K562 (cell line): ENCODE data around the gene CD47. TPM values are rescaled to one million over a fixed set of nuclear protein-coding genes. Genes with fewer than 3 reads are reported as not detected.
A peak's percentile ranks its signal among the peaks of the same experiment; 100 is the strongest.

ENCODE experiments used
- ARHGAP35 ChIP-seq: fragments of 450-650 bp; IDR thresholded peaks from 2 replicates; pipeline ENCODE4 v1.6.1; 2018; ENCODE audit not compliant: partially characterized antibody
- ARNT ChIP-seq, 2 experiments: fragments of 450-650 bp; IDR thresholded peaks; 2 replicates each; pipeline ENCODE4 v1.6.1; 2016; ENCODE audit warnings: mild to moderate bottlenecking in 1 of 2
- BACH1 ChIP-seq: fragments of 200-800 bp; sonication (Bioruptor generic); IDR thresholded peaks from 2 replicates; pipeline ENCODE4 v1.6.1; 2016; ENCODE audit warnings: missing genetic modification characterization, missing compliant biosample characterization
- CAMTA2 ChIP-seq: fragments of 250-450 bp; sonication (Bioruptor Pico); conservative IDR thresholded peaks from 2 replicates; pipeline ENCODE4 v1.5.1; 2022
- CBFA2T3 ChIP-seq: fragments of 450-650 bp; IDR thresholded peaks from 2 replicates; pipeline ENCODE4 v1.6.1; 2017
- CBX2 ChIP-seq: fragments of 200-600 bp; sonication (generic); IDR thresholded peaks from one replicate; pipeline ENCODE4 v1.6.1; 2012; ENCODE audit warnings: mild to moderate bottlenecking, low read length, inconsistent platforms; ENCODE audit not compliant: insufficient read depth, poor library complexity, severe bottlenecking
- CREB3L1 ChIP-seq: fragments of 450-650 bp; IDR thresholded peaks from 2 replicates; pipeline ENCODE4 v1.6.1; 2014; ENCODE audit warnings: low read depth, mild to moderate bottlenecking, moderate library complexity, borderline replicate concordance
- FUS ChIP-seq: fragments of 200-400 bp; formaldehyde crosslinking; optimal IDR thresholded peaks from 2 replicates; pipeline ENCODE3; 2017; ENCODE audit warnings: low read depth, low read length
- MBD1 ChIP-seq: fragments of 250-450 bp; sonication (Bioruptor Pico); IDR thresholded peaks from 2 replicates; pipeline ENCODE4 v1.8.0; 2022; ENCODE audit warnings: inconsistent platforms
- MEIS2 ChIP-seq: fragments of 450-650 bp; IDR thresholded peaks from 2 replicates; pipeline ENCODE4 v1.6.1; 2014; ENCODE audit warnings: mild to moderate bottlenecking; ENCODE audit not compliant: partially characterized antibody
- NFXL1 ChIP-seq: fragments of 450-650 bp; formaldehyde crosslinking; IDR thresholded peaks from 2 replicates; pipeline ENCODE4 v1.4.0; 2021; ENCODE audit warnings: mild to moderate bottlenecking
- PCBP1 ChIP-seq: fragments of 200-400 bp; formaldehyde crosslinking; IDR thresholded peaks from 2 replicates; pipeline ENCODE4 v1.6.1; 2018; ENCODE audit warnings: mild to moderate bottlenecking, low read depth, low read length; ENCODE audit not compliant: poor library complexity, severe bottlenecking
- POLR2AphosphoS5 ChIP-seq: IDR thresholded peaks from 2 replicates; pipeline ENCODE4 v1.6.1; 2011; ENCODE audit warnings: mild to moderate bottlenecking, low read depth, low read length, moderate library complexity; ENCODE audit not compliant: control insufficient read depth, insufficient read depth
- PTRF ChIP-seq: fragments of 450-650 bp; IDR thresholded peaks from 2 replicates; pipeline ENCODE4 v1.6.1; 2016; ENCODE audit warnings: mild to moderate bottlenecking, missing genetic modification characterization, missing compliant biosample characterization
- SAFB ChIP-seq: fragments of 200-400 bp; formaldehyde crosslinking; IDR thresholded peaks from 2 replicates; pipeline ENCODE4 v1.6.1; 2017; ENCODE audit warnings: low read depth, low read length, borderline replicate concordance
- SMAD1 ChIP-seq: fragments of 150-350 bp; IDR thresholded peaks from 2 replicates; pipeline ENCODE4 v1.6.1; 2014; ENCODE audit warnings: low read length, low read depth; ENCODE audit not compliant: partially characterized antibody
- SPI1 ChIP-seq: IDR thresholded peaks from 2 replicates; pipeline ENCODE4 v1.6.1; 2011; ENCODE audit warnings: low read depth, low read length, control low read depth, borderline replicate concordance
- SREBF2 ChIP-seq: sonication (generic); formaldehyde crosslinking; IDR thresholded peaks from 2 replicates; pipeline ENCODE4 v1.4.0; 2020; ENCODE audit warnings: mild to moderate bottlenecking, missing genetic modification reagents
- TCF3 ChIP-seq: sonication (generic); formaldehyde crosslinking; IDR thresholded peaks from 2 replicates; pipeline ENCODE4 v1.4.0; 2020; ENCODE audit warnings: mild to moderate bottlenecking, missing genetic modification reagents
- TRIM24 ChIP-seq, 2 experiments: fragments of 450-650 bp; IDR thresholded peaks; 2 replicates each; pipeline ENCODE4 v1.6.1; 2016
- U2AF2 ChIP-seq: fragments of 200-400 bp; formaldehyde crosslinking; optimal IDR thresholded peaks from 2 replicates; pipeline ENCODE3; 2017; ENCODE audit warnings: low read depth, mild to moderate bottlenecking, low read length
- VEZF1 ChIP-seq: fragments of 200-800 bp; sonication (Bioruptor generic); IDR thresholded peaks from 2 replicates; pipeline ENCODE4 v1.6.1; 2017; ENCODE audit warnings: missing genetic modification characterization, missing compliant biosample characterization
- ZNF217 ChIP-seq: sonication (generic); formaldehyde crosslinking; IDR thresholded peaks from 2 replicates; pipeline ENCODE4 v1.8.0; 2022; ENCODE audit warnings: mild to moderate bottlenecking, missing genetic modification reagents
- ZNF316 ChIP-seq: fragments of 450-650 bp; IDR thresholded peaks from 2 replicates; pipeline ENCODE4 v1.6.1; 2016
- ZNF449 ChIP-seq: fragments of 250-450 bp; sonication (Bioruptor Pico); IDR thresholded peaks from 2 replicates; pipeline ENCODE4 v1.8.0; 2022; ENCODE audit warnings: moderate library complexity, mild to moderate bottlenecking, inconsistent platforms
- ZNF778 ChIP-seq: fragments of 450-650 bp; formaldehyde crosslinking; IDR thresholded peaks from 2 replicates; pipeline ENCODE4 v1.4.0; 2020; ENCODE audit warnings: mild to moderate bottlenecking, moderate library complexity
- polyA plus RNA-seq, 8 experiments: library from polyadenylated mRNA; depleted of rRNA in 4 of 8; stranded (reverse) in 5 of 8; unstranded in 3 of 8; fragments of >200 nt; fragmentation: Nextera tagmentation in 2 of 8; fragmentation: Illumina TruSeq in 1 of 8; extraction: Ambion mirVana in 2 of 8; extraction: Trizol in 1 of 8; gene quantifications; 2 replicates each; pipeline versions ENCODE4 v1.2.1 to v1.2.3, GENCODE V29; 2011 to 2014; ENCODE audit warnings: inconsistent platforms in 1 of 8, missing spikeins in 1 of 8
- total RNA-seq, 7 experiments: library from RNA; depleted of rRNA in 6 of 7; stranded (reverse); fragments of >200 nt in 6 of 7; fragmentation: Illumina TruSeq in 2 of 7; extraction: Trizol in 2 of 7; gene quantifications; 2 replicates each; pipeline versions ENCODE4 v1.2.1 to v1.2.3, GENCODE V29; 2011 to 2021; ENCODE audit warnings: low replicate concordance in 1 of 7

Gene CD47
- total and polyA plus RNA-seq, 9 of the 15 experiments (the other 6 are each of a cell fraction or from before 2014, with no cell fraction given), result 10.2 to 62.6 (median 36.3) TPM

GRCh38 chr3:108125550-108126071 lies 34.8 kb upstream of the CD47 start (continued):
- no peak for TF ChIP-seq CAMTA2 (CRISPR knock-in tag)
- no peak for TF ChIP-seq PCBP1
- TF ChIP-seq ZNF449, result no peak
- TF ChIP-seq CBFA2T3, result peak; percentile 77
- TF ChIP-seq SPI1, result peak; percentile 67
- 0 out of 2 replicates have a peak, but pooled peaks have one; percentile 25 for TF ChIP-seq POLR2AphosphoS5
- no peak for TF ChIP-seq U2AF2
- TF ChIP-seq SAFB, result no peak
- TF ChIP-seq ZNF316, result peak; percentile 54
- TF ChIP-seq MEIS2, result no peak
- no peak for TF ChIP-seq BACH1 (tag)
- no peak for TF ChIP-seq FUS
- TF ChIP-seq MBD1 (CRISPR knock-in tag), result no peak
- TF ChIP-seq CREB3L1, result no peak
- no peak for TF ChIP-seq SMAD1
- TF ChIP-seq ARNT (IDR thresholded peaks at IDR 0.05), result no peak
- TF ChIP-seq ZNF778 (CRISPR knock-in tag), result no peak
- peak; percentile 70 for TF ChIP-seq TCF3 (CRISPR knock-in tag)
- TF ChIP-seq CBX2, result no peak
- no peak for TF ChIP-seq VEZF1 (CRISPR knock-in tag)
- no peak for TF ChIP-seq ZNF217 (CRISPR knock-in tag)
- TF ChIP-seq SREBF2, result no peak
- no peak for TF ChIP-seq ARHGAP35
- no peak for TF ChIP-seq PTRF (tag)
- no peak for TF ChIP-seq NFXL1 (CRISPR knock-in tag)
- TF ChIP-seq TRIM24 (IDR thresholded peaks at IDR 0.05), result no peak
